A549 (cell line): ENCODE data around the gene CMTM4. TPM values are rescaled to one million over a fixed set of nuclear protein-coding genes. Genes with fewer than 3 reads are reported as not detected.
"Not testable (repeated sequence)": the region's sequence is repeated elsewhere in the genome, so short reads cannot be mapped to it uniquely, and the experiment has no call there.

Experiments
- ATAC-seq, 2 experiments: fragments of 200-7000 bp in 1 of 2; fragments of >200 bp in 1 of 2; cut with Nextera tagmentation in 1 of 2; cut with Tn5 transposase in 1 of 2; 3 replicates each; pipeline versions ENCODE4 v1.8.0 to v1.9.1; 2018 to 2020; ENCODE audit warnings: mild to moderate bottlenecking in 1 of 2, moderate library complexity in 1 of 2
- CTCF ChIA-PET: fragments of 300-600 bp; sonication (Branson Sonifier 250); formaldehyde crosslinking; extraction: SDS; loops from one replicate; lab custom pipeline; 2021; ENCODE audit warnings: antibody characterized with exemption, inconsistent platforms; lab: Yijun Ruan, JAX
- POLR2A ChIA-PET: fragments of 350-600 bp; formaldehyde crosslinking; extraction: SDS; loops from one replicate; lab custom pipeline; 2021; ENCODE audit warnings: antibody characterized with exemption, inconsistent platforms; lab: Yijun Ruan, JAX
- DNase-seq, 2 experiments: peaks; one replicate each; pipeline versions ENCODE4 v3.0.0 to v3.0.0-alpha.2; 2011 to 2016; ENCODE audit warnings: low read depth in 1 of 2, low spot score in 1 of 2
- FAIRE-seq: peaks from 2 replicates; lab custom pipeline; 2011; peaks lifted over from hg19 to GRCh38; lab: Jason Lieb, UNC
- H3K27ac ChIP-seq, 2 experiments: fragments of >200 bp; sonication (Bioruptor Twin); formaldehyde crosslinking; 3 replicates each; pipeline ENCODE4 v1.5.1; 2016 to 2017
- H3K4me1 ChIP-seq: fragments of >200 bp; sonication (Bioruptor Twin); formaldehyde crosslinking; 3 replicates; pipeline ENCODE4 v1.6.1; 2016
- H3K4me2 ChIP-seq: fragments of >200 bp; sonication (Bioruptor Twin); formaldehyde crosslinking; 3 replicates; pipeline ENCODE4 v1.6.1; 2016
- H3K4me3 ChIP-seq: fragments of >200 bp; sonication (Bioruptor Twin); formaldehyde crosslinking; 3 replicates; pipeline ENCODE4 v1.5.1; 2016
- H3K9me3 ChIP-seq: fragments of >200 bp; sonication (Bioruptor Twin); formaldehyde crosslinking; 3 replicates; pipeline ENCODE4 v1.6.1; 2016
- BCL3 ChIP-seq: fragments of >200 bp; sonication (Bioruptor Twin); formaldehyde crosslinking; IDR thresholded peaks from 3 replicates; pipeline ENCODE4 v1.6.1; 2016
- BHLHE40 ChIP-seq: IDR thresholded peaks from 2 replicates; pipeline ENCODE4 v1.6.1; 2012; ENCODE audit warnings: low read depth, low read length, inconsistent platforms
- CBX8 ChIP-seq: fragments of 200-600 bp; sonication (generic); IDR thresholded peaks from 2 replicates; pipeline ENCODE4 v1.6.1; 2016
- CEBPB ChIP-seq, 2 experiments: fragments of >200 bp in 1 of 2; sonication (Bioruptor Twin) in 1 of 2; formaldehyde crosslinking in 1 of 2; IDR thresholded peaks; 2 replicates each; pipeline ENCODE4 v1.6.1; 2012 to 2016
- CTCF ChIP-seq: fragments of >200 bp; sonication (Bioruptor Twin); formaldehyde crosslinking; IDR thresholded peaks from 3 replicates; pipeline ENCODE4 v1.5.1; 2016
- EHMT2 ChIP-seq: fragments of 200-600 bp; sonication (generic); IDR thresholded peaks from 2 replicates; pipeline ENCODE4 v1.6.1; 2016; ENCODE audit warnings: antibody characterized with exemption, low read depth, mild to moderate bottlenecking, moderate library complexity
- FOSB ChIP-seq: fragments of 250-450 bp; sonication (Bioruptor Pico); IDR thresholded peaks from 2 replicates; pipeline ENCODE4 v1.5.0; 2020; ENCODE audit warnings: mild to moderate bottlenecking, moderate library complexity
- FOXS1 ChIP-seq: fragments of 250-450 bp; sonication (Bioruptor Pico); IDR thresholded peaks from 2 replicates; pipeline ENCODE4 v1.5.0; 2020; ENCODE audit warnings: mild to moderate bottlenecking, moderate library complexity
- HOXB5 ChIP-seq: fragments of 250-450 bp; sonication (Bioruptor Pico); IDR thresholded peaks from 2 replicates; pipeline ENCODE4 v1.5.0; 2020; ENCODE audit warnings: mild to moderate bottlenecking, moderate library complexity
- KDM1A ChIP-seq: fragments of 200-600 bp; sonication (generic); IDR thresholded peaks from 2 replicates; pipeline ENCODE4 v1.6.1; 2016; ENCODE audit warnings: low read depth, mild to moderate bottlenecking
- MAX ChIP-seq: IDR thresholded peaks from 2 replicates; pipeline ENCODE4 v1.6.1; 2012
- MYC ChIP-seq: IDR thresholded peaks from 2 replicates; pipeline ENCODE4 v1.6.1; 2012; ENCODE audit warnings: mild to moderate bottlenecking, inconsistent platforms, low read length, improper control_type of control experiment, borderline replicate concordance
- NFE2L2 ChIP-seq: fragments of 150-350 bp; conservative IDR thresholded peaks from 2 replicates; pipeline ENCODE4 v1.6.1; 2014; ENCODE audit warnings: low read length
- NPAS2 ChIP-seq: fragments of 250-450 bp; sonication (Bioruptor Pico); IDR thresholded peaks from 2 replicates; pipeline ENCODE4 v1.8.0; 2022; ENCODE audit warnings: mild to moderate bottlenecking, moderate library complexity, borderline replicate concordance
- NR3C1 ChIP-seq: fragments of >200 bp; sonication (Bioruptor Twin); formaldehyde crosslinking; IDR thresholded peaks from 3 replicates; pipeline ENCODE4 v1.6.1; 2017
- RARB ChIP-seq: fragments of 250-450 bp; sonication (Bioruptor Pico); IDR thresholded peaks from 2 replicates; pipeline ENCODE4 v1.8.0; 2021; ENCODE audit warnings: mild to moderate bottlenecking, moderate library complexity
- RFX5 ChIP-seq: fragments of 450-650 bp; IDR thresholded peaks from 2 replicates; pipeline ENCODE4 v1.7.1; 2014; ENCODE audit warnings: antibody characterized with exemption, mild to moderate bottlenecking, moderate library complexity
- SREBF2 ChIP-seq: fragments of 450-650 bp; IDR thresholded peaks from 2 replicates; pipeline ENCODE4 v1.6.1; 2014; ENCODE audit warnings: mild to moderate bottlenecking, moderate library complexity
- TFCP2L1 ChIP-seq: fragments of 250-450 bp; sonication (Bioruptor Pico); IDR thresholded peaks from 2 replicates; pipeline ENCODE4 v1.5.0; 2021; ENCODE audit warnings: mild to moderate bottlenecking
- TP53 ChIP-seq: fragments of 250-450 bp; sonication (Bioruptor Pico); IDR thresholded peaks from 2 replicates; pipeline ENCODE4 v1.5.0; 2021; ENCODE audit warnings: mild to moderate bottlenecking, moderate library complexity
- ZC3H11A ChIP-seq: fragments of 450-650 bp; IDR thresholded peaks from 2 replicates; pipeline ENCODE4 v1.6.1; 2014; ENCODE audit warnings: antibody characterized with exemption, mild to moderate bottlenecking
- ZFP36 ChIP-seq: fragments of 450-650 bp; IDR thresholded peaks from 2 replicates; pipeline ENCODE4 v1.6.1; 2014; ENCODE audit warnings: borderline replicate concordance; ENCODE audit not compliant: partially characterized antibody
- ZNF302 ChIP-seq: fragments of 250-450 bp; sonication (Bioruptor Pico); IDR thresholded peaks from 2 replicates; pipeline ENCODE4 v1.9.0; 2021; ENCODE audit warnings: inconsistent platforms, mild to moderate bottlenecking, moderate library complexity
- ZSCAN20 ChIP-seq: fragments of 250-450 bp; sonication (Bioruptor Pico); IDR thresholded peaks from 2 replicates; pipeline ENCODE4 v1.8.0; 2022; ENCODE audit warnings: mild to moderate bottlenecking, moderate library complexity
- WGBS: methylation state at CpG from one replicate; pipeline ENCODE4 v1.1.6; 2017; ENCODE audit errors: missing lambda C conversion rate; 5-methylcytosine and 5-hydroxymethylcytosine counted together
- polyA plus RNA-seq, 4 experiments: library from polyadenylated mRNA; depleted of rRNA in 3 of 4; stranded (reverse); fragments of >200 nt; fragmentation: RNase III in 1 of 4; extraction: RNeasy Plus Mini Kit Qiagen cat#74134 plus additional on column Dnase treatment in 1 of 4; gene quantifications; 2 replicates in 3 of 4; 3 replicates in 1 of 4; pipeline ENCODE4 v1.2.3, GENCODE V29; 2011 to 2017
- TF ChIP-seq, protein P1 (sequence below): fragments of 450-650 bp; IDR thresholded peaks from 2 replicates; pipeline ENCODE4 v1.6.1; 2014; ENCODE audit warnings: antibody characterized with exemption

CMTM4 gene
- polyA plus RNA-seq, 2 of the 4 experiments (the other 2 are of a cell fraction): 24.8 to 58.6 TPM

GRCh38 chr16:66614161-66614802, 82.3 kb downstream of the CMTM4 start:
- no peak for TF ChIP-seq BCL3
- TF ChIP-seq, protein P1, sequence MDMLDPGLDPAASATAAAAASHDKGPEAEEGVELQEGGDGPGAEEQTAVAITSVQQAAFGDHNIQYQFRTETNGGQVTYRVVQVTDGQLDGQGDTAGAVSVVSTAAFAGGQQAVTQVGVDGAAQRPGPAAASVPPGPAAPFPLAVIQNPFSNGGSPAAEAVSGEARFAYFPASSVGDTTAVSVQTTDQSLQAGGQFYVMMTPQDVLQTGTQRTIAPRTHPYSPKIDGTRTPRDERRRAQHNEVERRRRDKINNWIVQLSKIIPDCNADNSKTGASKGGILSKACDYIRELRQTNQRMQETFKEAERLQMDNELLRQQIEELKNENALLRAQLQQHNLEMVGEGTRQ: no peak
- TF ChIP-seq EHMT2: no peak
- TF ChIP-seq FOXS1 (CRISPR knock-in tag): no peak
- no peak for TF ChIP-seq CEBPB (IDR thresholded peaks at IDR 0.05)
- no peak for TF ChIP-seq NPAS2
- TF ChIP-seq NFE2L2: no peak
- TF ChIP-seq TFCP2L1: no peak
- no peak for TF ChIP-seq CBX8
- TF ChIP-seq ZSCAN20 (CRISPR knock-in tag): no peak
- no peak for TF ChIP-seq ZNF302 (CRISPR knock-in tag)
- TF ChIP-seq, all 56 proteins: peak for 0
- WGBS: 89% methylated on average over 12 of the region's 12 CpGs
- Histone ChIP-seq H3K4me2 (no peak overlapping the region), H3K9me3 (no peaks in the 10 kb centered on the region), H3K4me3 (no peak overlapping the region), H3K4me1 (peaks cover 23% of the 10 kb centered on the region), H3K27ac (no peak overlapping the region)
- POLR2A ChIA-PET: no interaction called here
- CTCF ChIA-PET: interaction anchor here (0.9 to 6.0 kb wide), 5 partner anchors 11 to 253 kb away, joined by 3 to 26 read pairs (median 5); no protein-coding TSS in a partner anchor
- DNase-seq (no peak), FAIRE-seq (no peak), ATAC-seq (no peak)

DNA sequence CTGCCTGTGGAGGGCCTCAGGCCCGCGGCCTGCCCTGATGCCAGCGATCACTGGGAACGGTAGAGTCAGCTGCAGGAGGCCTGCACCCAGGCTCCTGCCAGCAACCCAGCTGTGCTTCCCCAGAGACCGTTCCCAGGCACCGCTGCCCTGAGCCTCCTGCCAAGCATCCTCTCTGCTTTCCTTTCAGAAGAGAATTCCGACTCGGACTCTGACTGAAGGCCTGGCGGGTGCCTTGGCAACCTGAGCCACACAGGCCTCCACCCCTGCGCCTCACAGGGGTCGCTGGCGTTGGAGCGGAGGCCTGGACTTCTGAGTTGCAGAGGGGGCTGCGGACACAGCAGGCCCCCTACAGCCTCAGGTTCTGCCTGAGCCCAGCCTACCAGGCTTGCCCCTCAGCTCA, 84.1 kb downstream of the CMTM4 start:
- 92% methylated on average over 8 of the region's 14 CpGs for WGBS
- Histone ChIP-seq H3K27ac (no peak overlapping the region), H3K4me2 (no peak overlapping the region), H3K4me3 (no peak overlapping the region), H3K9me3 (no peaks in the 10 kb centered on the region), H3K4me1 (peaks cover 19% of the 10 kb centered on the region)
- ChIA-PET CTCF (interaction anchor here (1.4 to 6.4 kb wide), 3 partner anchors 39 to 59 kb away, joined by 3 to 60 read pairs (median 26); no protein-coding TSS in a partner anchor), POLR2A (no interaction called here)
- no peak for FAIRE-seq
- no peak for DNase-seq
- TF ChIP-seq ZFP36 (no peak), RFX5 (no peak)
- ATAC-seq: no peak

GRCh38 chr16:66611911-66612310, 84.6 kb downstream of the CMTM4 start:
- H3K4me1 ChIP-seq: peaks cover 15% of the 10 kb centered on the region
- ATAC-seq, H3K4me2 ChIP-seq, H3K9me3 ChIP-seq, H3K27ac ChIP-seq, DNase-seq, POLR2A ChIA-PET, H3K4me3 ChIP-seq, FAIRE-seq: not testable (repeated sequence)
- CTCF ChIA-PET: interaction anchor here (0.9 to 6.4 kb wide), 4 partner anchors 40 to 117 kb away, joined by 3 to 60 read pairs (median 14); no protein-coding TSS in a partner anchor
- 96% methylated on average over 8 of the region's 8 CpGs for WGBS

DNA sequence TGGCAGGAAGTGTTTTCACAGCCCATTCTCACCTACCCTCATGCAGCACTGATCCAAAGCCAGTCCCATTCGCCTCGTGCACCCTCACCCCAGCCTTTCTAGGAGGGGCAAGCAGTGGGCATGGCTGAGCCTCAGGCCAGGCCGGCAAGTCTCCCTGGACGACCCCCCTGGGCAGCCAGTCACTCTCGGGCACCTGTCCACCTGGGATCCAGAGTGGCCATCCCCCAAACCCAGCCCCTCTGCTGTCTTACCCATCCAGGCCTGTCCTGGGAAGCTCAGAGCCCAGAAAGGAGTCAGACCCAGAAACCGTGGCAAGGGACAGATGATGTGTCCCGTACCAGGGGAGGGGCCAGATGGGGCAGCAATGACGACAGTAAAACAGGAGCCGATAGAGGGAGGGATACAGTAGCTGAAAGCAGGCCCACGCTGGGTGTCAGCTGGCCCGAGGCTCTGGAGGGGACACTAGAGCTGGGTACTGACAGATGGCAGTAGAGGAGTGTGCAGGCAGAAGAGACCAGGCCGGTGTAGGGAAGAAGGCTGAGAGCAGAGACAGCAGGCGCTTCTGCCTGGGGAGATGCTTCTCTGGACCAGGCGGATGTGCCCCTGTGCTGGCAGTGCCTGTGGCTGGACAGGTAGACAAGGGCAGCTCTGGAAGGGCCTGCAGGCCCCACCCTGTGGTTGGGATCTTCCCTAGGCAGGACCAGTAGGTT, 86.3 kb downstream of the CMTM4 start:
- Histone ChIP-seq H3K27ac (no peak overlapping the region), H3K9me3 (no peaks in the 10 kb centered on the region), H3K4me2 (no peak overlapping the region), H3K4me3 (no peak overlapping the region), H3K4me1 (peaks cover 26% of the 10 kb centered on the region)
- 94% methylated on average over 11 of the region's 14 CpGs for WGBS
- DNase-seq (no peak), FAIRE-seq (no peak), ATAC-seq (no peak)
- POLR2A ChIA-PET: no interaction called here
- CTCF ChIA-PET: interaction anchor here (1.4 to 6.4 kb wide), 10 partner anchors 10 to 258 kb away, joined by 3 to 60 read pairs (median 20); partner anchors contain the start of genes CMTM1 and CMTM4
- TF ChIP-seq TFCP2L1 (no peak), NR3C1 (no peak), MYC (no peak), KDM1A (no peak), RARB (CRISPR knock-in tag) (no peak), BHLHE40 (no peak), CTCF (no peak), MAX (no peak), TP53 (no peak), SREBF2 (no peak), ZC3H11A (no peak), HOXB5 (no peak), FOSB (no peak)
- TF ChIP-seq, protein P1: no peak
